Mesangial cell (primary cell): ENCODE data around the gene RPE65. TPM values are rescaled to one million over a fixed set of nuclear protein-coding genes. Genes with fewer than 3 reads are reported as not detected.

Source experiments
- total RNA-seq: library from RNA; depleted of rRNA; stranded (reverse); fragments of >200 nt; gene quantifications from 2 replicates; pipeline ENCODE4 v1.2.3, GENCODE V29; 2015

RPE65 gene
- total RNA-seq = not detected in 2 replicates

DNA sequence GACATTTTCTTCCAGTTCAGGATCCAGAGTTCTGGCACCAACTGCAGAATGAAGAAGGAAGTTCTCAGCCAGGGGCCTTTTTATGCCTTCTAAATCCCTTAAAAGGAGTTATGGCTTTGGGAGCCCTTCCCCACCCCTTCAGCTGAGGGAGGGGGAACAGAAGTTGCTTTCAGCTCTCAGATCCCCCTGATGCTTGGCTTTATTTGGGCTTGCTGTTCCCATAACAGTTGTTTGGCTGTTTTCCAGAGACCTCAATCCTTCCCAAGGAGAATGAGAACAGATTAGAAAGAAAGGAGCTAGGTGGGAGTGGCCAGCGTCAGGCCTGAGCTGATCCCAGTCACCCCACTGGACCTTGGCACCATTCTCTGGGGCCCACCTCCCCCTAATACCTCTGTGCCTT is at the start of gene RPE65:
RPE65 (minus strand) TSS at position 54 of the 400 bp plus-strand sequence; CDS start at position 5, 49 bp downstream.

DNA sequence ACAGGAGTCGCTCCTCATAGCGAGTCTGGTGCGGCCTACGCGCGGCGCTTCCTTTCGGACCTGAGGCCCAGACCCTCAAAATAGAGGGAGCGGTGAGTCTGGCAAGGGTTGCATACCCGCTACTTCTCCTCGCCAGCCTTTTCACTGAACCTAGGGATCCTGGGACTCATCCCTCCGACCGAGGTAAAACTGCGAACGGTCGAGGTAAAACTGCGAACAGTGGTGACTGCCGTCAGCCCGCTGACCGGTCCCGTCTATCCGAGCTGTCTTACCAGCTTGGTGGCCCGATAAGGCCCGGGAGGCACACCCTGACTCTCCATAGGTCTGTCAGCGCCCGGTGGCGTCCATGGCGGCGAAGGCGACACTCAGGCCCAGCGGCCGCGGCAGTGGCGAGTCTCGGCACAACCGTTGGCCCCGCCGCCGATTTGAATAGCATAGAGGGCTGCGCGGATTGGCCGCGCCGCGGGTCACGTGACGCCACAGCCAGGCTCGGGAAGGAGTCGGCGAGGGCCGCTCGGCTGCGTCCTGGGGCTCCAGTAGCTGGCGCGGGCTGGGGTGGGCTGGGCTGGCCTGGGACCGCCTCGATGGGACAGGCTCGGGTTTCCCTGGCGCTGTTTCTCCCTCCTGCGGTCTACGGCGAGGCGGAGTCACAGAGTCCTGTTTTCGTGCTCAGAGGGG is 47.1 kb upstream of the RPE65 start, which contains the start of gene DEPDC1:
DEPDC1 (minus strand) TSS at position 403 of the 678 bp plus-strand sequence; CDS start at position 320, 83 bp downstream.

Other genes with a start within 250 kb of the RPE65 start
- 42.0 and 47.7 TPM in 2 replicates for gene WLS, start 217.4 kb downstream of the RPE65 start, total RNA-seq
- gene DEPDC1, start 47.1 kb upstream of the RPE65 start, total RNA-seq = 3.0 and 43.0 TPM in 2 replicates